ENCODE measurements around the gene CCDC61.

The CCDC61 gene

GRCh38 chr19:45973553-45974338 lies 21.5 kb upstream of the CCDC61 start, which contains the start of gene NOVA2:
Gene NOVA2, minus strand, starts transcription at chr19:45973865. Its CDS starts 514 bp downstream, at chr19:45973351.
- no peak for DNase-seq

DNA sequence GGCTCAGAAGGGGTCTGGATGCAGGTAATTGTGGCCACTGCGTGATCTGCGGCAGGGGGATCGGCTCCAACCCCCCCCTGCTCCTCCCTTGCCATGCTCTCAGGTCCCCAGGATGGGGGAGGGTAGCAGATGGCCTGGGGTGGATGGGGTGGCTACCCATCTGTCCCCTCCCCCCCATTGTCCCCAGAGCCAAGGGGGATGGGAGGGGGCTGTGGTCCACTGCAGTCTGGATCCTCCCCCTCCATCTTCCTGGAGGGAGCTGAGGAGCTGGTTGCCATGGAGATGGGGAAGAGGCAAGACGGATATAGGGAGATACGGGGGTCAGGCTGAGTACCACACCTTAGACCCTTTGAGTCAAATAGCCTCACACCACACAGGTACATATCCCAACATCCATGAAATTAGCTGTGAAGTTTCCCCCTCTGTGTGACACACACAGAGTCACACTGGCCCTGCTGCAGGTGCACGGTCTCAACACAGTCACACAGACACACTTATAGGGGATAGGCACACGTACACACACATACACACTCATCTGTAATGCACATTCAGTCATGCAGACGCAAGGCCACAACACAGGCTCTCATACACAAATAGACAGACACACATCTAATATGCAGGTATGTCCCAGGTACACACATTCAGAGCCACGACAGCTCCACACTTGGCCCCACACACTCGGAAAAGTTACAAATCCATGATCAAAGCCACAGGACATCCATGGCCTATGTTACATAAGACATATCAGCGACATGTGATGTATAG lies 19.8 kb upstream of the CCDC61 start:
- no peak for DNase-seq

- no peak for DNase-seq
Measured at GRCh38 chr19:45976178-45976577, 19.1 kb upstream of the CCDC61 start.

- no peak for DNase-seq
Measured at GRCh38 chr19:45978156-45978555, 17.1 kb upstream of the CCDC61 start.

DNA sequence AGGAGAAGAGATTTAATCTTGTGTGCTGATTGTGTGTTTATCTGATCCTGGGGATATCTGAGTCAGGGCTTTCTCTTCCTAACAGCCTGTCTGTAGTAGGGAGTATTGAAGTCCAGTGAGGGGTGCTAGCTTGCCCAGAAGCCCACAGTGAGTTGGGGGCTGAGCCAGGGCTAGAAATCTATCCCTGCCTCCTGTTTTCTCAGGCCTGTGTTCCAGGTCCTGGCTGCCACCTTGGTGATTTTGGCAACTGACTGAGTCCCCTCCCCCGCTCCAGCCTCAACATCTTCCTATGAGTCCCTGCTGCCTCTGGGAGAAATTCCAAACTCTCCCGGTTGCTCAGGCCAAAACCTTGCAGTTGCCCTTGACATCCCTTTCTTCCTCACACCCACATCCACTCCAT lies 13.9 kb upstream of the CCDC61 start:
- DNase-seq = no peak

DNA sequence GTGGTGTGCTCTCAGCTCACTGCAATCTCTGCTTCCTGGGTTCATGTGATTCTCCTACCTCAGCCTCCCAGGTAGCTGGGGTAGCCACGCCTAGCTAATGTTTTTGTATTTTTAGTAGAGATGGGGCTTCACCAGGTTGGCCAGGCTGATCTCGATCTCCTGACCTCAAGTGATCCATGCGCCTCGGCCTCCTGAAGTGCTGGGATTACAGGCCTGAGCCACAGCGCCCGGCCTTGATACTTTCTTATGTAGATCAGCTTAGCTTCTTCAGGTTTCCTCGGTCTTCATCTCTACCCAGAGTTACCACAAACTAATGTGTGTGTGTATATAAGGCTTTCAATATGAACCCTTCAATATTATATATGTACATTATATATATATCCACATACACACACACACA lies 9.9 kb upstream of the CCDC61 start:
- no peak for DNase-seq

DNA sequence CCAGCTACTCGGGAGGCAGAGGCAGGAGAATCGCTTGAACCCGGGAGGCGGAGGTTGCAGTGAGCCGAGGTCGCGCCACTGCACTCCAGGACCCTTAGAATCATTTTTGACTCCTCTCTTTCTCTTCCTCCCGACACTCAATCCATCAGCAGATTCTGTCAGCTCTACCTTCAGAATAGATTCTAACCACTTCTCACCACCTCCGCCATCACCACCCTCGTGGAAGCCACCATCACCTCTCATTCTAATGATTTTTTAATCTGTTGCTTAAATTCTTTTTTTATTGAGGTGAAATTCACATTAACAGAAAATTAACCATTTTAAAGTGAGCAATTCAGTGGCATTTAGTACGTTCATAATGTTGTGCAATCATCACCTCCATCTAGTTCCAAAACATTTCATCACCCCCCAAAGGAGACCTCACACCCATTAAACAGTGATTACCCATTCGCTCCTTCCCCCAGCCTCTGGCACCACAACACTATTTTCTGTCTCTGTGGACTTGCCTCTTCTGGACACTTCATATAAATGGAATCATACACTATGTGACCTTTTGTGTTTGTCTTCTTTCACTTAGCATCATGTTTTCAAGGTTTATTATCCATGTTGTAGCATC lies 5.0 kb upstream of the CCDC61 start:
- DNase-seq = no peak

- DNase-seq = peak; percentile 33
Measured at GRCh38 chr19:45994456-45994997, 740 bp upstream of the CCDC61 start.

GRCh38 chr19:45995715-45996385 lies 583 bp downstream of the CCDC61 start:
- DNase-seq = no peak

DNA sequence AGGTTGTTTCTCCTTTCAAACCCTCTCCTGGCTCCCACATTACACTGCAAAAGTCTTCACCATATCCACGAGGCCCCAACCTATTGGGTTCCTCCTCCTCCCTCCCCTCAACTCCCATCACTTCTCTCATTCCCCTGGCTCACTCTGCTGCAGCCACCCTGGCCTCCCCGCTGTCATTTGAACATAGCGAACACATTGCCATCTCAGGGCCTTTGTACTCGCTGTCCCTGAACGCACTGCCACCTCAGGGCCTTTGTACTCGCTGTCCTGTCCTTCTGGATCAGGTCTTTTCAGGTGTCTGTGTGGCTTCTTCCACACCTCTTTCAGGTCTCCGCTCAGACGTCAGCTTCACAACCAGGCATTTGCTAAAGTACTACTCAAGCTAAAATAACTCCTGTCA lies 1.7 kb downstream of the CCDC61 start:
- DNase-seq = no peak

GRCh38 chr19:45998834-45999233 lies 3.6 kb downstream of the CCDC61 start:
- DNase-seq = no peak

DNA sequence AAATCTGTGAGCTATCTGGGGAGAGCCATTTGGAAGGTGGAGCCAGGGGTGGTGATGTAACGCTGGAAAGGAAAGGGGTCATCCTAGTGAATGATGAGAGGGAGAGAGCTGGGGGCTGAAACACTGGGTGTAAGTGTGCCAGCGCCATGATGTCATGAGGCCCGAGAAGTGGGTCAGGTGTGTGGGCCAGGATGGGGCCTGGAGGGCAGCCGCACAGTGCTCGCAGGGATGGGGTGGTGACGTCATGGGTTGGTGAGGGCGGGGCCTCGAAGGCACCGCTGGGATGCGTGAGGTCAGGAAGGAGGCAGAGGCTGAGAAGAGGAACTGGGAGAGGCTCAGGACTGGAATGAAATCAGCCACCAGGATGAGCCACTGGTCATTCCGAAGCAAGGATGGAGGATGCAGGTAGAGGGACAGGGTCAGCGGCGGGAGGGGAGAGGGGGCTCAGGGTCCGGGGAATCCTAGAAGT lies 4.4 kb downstream of the CCDC61 start:
- peak; percentile 44 for DNase-seq

- DNase-seq = no peak
Measured at GRCh38 chr19:46000491-46001246, 5.4 kb downstream of the CCDC61 start.

DNA sequence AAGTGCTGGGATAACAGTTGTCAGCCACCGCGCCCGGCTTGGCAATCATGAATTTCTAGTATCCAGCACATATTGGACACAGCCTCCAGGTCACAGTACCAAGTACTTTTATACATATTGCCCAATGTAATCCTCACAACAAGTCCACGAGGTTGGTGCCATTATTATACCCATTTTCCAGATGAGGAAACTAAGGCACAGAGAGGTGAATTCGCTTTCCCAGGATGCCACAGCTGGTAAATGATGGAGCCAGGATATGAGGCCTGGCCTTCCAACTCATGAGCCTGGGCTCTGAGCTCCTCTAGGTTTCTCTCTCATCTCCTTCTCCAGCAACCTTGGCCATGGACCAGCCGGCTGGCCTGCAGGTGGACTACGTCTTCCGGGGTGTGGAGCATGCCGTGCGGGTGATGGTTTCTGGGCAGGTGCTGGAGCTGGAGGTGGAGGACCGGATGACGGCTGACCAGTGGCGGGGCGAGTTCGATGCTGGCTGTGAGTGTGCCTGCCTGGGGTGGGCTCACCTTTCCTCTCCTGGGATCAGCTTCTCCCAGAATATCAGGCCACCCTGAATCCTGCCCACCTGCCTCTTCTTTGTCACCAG lies 7.5 kb downstream of the CCDC61 start:
- no peak for DNase-seq

DNA sequence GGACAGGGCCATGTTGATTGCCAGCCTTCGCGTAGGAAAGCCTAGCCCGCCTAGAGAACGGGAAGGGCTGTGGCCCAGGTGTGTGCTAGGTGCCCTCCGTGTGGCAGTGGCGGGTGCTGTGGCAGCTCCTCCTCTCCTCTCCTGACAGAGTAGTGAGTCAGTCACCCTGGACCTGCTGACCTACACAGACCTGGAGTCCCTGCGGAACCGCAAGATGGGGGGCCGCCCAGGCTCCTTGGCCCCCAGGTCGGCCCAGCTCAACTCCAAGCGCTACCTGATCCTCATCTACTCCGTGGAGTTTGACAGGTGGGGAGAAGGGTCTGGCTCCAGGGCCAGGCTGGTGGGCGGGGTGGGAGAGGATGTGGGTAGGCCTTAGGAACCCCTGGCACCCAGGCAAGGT lies 11.1 kb downstream of the CCDC61 start:
- DNase-seq = no peak

GRCh38 chr19:46009530-46010510 lies 14.6 kb downstream of the CCDC61 start:
- peak; percentile 68 for DNase-seq

GRCh38 chr19:46014534-46014933 lies 19.3 kb downstream of the CCDC61 start:
- no peak for DNase-seq

GRCh38 chr19:46014941-46015686 lies 19.8 kb downstream of the CCDC61 start:
- no peak for DNase-seq

DNA sequence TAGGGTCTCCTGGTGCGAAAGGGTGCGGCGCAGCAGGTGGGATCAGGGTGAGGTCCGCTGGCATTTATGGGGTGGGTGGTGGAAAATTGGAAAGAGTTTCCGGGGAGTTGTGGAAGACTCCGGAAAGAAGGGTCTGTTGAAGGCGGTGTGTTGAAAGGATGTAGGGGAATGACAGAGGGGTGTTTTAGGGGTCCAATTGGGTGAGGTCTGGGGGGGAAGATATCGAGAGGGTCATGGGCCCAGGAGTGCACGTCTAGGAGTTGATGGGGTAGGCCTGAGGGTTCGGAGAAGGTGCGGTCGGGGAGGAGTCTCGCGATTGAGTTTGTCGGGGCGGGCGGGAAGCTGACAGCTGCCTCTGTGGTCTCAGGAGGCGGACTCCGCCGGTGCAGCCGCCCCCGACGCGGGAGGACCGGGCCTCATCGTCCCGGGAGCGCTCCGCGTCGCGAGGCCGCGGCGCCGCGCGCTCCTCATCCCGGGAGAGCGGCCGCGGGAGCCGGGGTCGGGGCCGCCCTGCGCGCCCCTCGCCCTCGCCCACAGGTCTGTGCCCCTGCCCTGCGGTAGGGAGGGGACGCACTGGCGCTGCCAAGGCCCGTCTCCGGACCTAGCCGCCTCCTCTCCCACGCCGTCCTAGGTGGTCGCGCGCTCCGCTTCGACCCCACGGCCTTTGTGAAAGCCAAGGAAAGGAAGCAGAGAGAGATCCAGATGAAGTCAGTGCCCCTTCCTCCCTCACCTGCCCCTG lies 20.6 kb downstream of the CCDC61 start:
- DNase-seq = no peak

Measured in MV-4-11 (cell line).